Mammary epithelial cell (primary cell): ENCODE measurements around the gene CYREN.

Experiments
- CTCF ChIP-seq, 2 donors: IDR thresholded peaks in 1 of 2; conservative IDR thresholded peaks in 1 of 2; 2 replicates each; pipeline ENCODE4 v1.5.1; 2011 to 2012; ENCODE audit warnings: inconsistent platforms in 2 of 2, low read length in 2 of 2, mild to moderate bottlenecking in 2 of 2, control low read depth in 1 of 2, low read depth in 1 of 2; ENCODE audit not compliant: insufficient read depth in 1 of 2; ENCODE audit errors: extremely low read depth in 1 of 2
- EZH2 ChIP-seq: IDR thresholded peaks from 2 replicates; pipeline ENCODE4 v1.6.1; 2012; ENCODE audit warnings: low read length, inconsistent platforms, borderline replicate concordance

GRCh38 chr7:135175931-135176330 is 5.4 kb upstream of the CYREN start:
- no peak for TF ChIP-seq CTCF (conservative IDR thresholded peaks at IDR 0.05 in 1 of 2, IDR thresholded peaks at IDR 0.05 in 1 of 2; ENCODE audit: extremely low read depth in 1 of 2, insufficient read depth in 1 of 2, low read depth in 1 of 2, low read length in 2 of 2)
- no peak for TF ChIP-seq EZH2
